Measurements from ENCODE around the gene CUX1. TPM values are rescaled to one million over a fixed set of nuclear protein-coding genes. Genes with fewer than 3 reads are reported as not detected.

CUX1 gene
- polyA plus RNA-seq, 1 donor = 38.3 TPM

DNA sequence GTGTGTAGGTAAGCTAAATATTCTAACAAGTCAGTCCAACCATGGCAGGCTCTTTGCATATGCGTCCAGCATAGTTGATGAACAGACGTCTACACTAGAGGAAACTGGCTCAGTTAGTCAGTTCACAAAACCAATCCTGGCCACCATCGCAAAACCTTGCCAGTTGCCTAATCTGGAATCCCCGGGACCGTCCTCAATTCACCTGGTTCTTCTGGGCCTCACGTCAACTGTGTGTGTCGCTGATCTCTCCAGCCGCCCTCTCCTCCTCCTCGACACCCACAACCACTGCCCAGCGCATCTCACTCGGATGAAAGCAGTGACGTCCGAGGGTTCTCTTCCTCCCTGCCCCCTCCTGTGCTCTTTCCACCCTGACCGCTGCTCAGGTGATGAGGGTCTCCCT is 251.4 kb downstream of the CUX1 start:
- no peak for DNase-seq (ENCODE audit: low read depth)

DNA sequence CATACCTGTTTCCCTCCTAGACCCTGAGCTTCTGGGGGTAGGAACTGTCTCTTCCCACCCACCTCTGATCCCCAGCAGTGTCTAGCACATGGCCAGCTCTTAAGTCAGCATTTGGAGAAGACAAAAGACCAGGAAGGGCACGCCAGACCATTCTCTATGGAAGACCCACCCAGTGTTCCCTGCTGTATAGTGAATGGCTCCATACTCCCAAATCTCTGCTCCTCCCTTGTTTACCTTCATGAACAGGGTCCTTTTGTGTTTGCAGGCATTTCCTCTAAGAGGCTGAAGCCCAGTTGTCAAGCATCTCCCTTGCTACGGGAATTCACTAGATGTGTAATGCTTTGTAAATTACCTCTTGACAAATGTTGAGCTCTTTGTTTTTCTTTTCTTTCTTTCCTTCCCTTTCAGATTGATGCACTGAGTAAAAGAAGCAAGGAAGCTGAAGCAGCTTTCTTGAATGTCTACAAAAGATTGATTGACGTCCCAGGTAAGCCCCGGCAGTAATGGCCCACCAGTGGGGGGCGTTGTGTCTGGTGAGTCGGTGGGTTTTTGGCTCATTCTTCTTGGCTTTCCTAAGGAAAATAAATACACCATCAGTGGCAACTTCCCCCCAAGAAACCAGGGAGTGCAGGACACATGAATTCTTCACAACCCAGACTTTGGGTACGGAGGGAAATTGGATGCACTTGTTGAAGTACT is 252.7 kb downstream of the CUX1 start:
- no peak for DNase-seq (ENCODE audit: low read depth)

DNA sequence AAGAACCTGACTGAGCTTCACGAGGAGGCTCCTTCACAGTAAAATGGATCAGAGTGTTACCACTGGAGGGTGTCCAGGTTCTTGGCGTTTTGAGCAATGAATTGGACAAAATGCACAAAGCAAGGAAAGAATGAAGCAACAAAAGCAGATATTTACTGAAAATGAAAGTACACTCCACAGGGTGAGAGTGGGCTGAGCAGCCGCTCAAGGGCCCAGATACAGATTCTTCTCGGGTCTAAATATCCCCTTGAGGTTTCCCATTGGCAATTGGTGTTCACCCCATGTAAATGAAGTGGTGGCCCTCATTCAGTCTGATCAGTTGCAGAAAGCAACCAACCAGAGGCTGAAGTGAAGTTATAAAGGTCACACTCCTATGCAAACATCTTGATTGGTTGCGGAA is 254.6 kb downstream of the CUX1 start:
- no peak for DNase-seq (ENCODE audit: low read depth)

DNA sequence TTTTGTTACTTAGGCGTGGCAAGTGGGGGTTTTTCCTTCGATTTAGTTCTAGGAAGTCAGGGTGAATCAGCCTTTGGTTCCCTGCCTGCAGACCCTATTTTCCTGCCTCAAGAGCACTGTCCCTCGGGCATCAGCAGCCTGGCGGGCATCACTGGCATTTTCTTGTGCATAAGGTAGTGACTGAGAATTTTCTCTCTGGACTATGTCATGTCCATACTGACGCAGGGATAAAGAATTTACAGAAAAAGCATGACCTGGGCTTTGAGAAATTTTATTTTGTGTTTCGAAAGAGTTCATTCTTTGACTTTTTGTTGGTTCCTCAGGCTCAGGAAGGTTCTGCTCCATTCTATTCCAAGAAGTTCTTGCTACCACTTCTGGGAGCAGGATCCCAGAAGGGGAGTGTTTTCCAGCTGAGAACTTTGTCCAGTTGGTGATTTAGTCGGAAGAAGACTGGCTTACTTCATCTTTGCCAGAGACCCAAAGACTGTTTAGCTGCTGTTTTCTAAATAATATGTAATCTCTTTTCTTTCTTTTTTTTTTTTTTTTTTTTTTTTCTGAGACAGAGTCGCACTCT is 255.3 kb downstream of the CUX1 start:
- no peak for DNase-seq (ENCODE audit: low read depth)

DNA sequence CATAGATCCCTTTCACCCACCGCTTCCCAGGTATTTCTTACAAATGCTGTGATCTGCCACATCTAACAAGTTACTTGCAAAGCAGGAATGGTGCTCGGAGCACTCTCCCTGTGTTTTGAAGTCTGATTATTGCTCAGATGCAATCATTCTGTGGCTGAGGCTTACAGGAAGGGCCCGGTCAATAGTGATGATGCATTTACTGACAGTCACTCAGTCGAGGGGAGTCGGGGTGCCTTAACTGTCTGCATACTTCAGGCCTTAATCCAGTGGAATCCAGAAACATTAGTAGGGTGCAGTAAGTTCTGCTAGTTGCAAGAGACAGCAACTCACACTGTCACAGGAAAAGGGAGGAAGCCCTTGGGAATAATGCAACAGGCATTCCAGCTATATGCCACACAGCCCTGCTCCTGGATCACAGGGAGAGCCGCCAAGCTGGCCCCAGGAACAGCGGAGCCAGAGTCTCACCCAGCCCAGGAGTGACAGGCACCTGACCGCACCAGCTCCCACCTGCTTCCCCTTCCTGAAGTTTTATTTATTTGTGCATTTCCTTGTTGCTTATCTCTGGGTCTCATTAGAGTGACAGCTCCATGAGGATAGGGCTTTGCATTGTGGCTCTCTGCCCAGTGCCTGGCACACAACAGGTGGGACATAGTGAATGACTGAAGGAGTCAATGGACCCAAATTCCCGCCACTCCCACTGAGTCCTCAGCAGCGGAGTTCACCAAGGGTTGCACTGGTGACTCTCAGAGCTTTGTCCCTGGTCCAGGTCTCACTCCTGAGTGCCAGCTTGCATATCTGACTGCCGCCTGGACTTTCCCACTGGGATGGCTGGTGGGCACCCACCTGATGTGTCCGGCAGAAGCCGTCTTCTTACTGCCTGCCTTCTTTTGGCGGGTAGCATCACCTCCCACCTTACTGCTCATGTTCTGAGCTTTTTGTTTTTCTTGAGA is 256.8 kb downstream of the CUX1 start:
- no peak for DNase-seq (ENCODE audit: low read depth)

DNA sequence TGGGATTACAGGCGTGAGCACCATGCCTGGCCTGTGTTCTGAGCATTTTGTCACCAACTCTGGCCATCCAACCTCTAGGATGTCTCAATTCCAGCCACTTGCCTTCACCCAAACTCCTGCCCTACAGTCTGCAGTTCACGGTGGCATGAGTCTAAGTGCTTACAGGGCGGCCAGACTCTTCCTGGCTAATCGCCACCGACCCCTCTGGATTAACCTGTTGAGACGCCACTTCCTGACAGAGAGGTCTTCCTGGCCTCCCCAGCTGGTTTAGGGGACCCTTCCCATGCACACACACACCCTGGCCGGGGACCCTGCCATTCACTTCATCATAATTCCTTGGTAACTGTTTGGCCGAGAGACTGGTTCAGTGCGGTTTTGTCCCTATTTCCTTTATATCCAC is 257.7 kb downstream of the CUX1 start:
- DNase-seq (ENCODE audit: low read depth) = no peak

DNA sequence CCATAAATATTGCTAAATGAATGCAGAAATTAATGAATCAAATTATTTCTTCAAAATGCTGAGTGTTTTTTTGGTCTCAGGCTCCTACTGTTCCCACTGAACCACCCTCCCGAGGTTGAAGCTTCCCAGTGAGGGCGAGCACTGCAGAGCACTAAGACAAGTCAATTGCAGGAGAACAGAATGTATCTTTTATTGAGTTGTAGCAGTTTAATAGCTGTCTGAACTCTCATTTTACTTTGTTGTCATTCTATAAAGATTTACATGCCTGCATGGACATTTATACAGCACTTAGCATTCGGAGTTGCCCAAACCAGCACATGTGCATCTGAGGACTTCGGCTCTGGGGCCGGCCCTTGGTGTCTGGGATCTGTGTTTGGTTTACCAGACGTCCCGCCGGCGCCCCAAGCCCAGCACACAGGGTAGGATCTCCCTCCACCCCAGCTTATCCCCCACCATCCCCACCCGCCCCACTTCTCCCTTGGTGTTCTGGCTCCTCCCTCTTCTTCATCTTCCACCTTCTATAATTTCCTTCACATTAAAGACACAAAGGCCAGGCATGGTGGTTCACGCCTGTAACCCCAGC is 258.2 kb downstream of the CUX1 start:
- no peak for DNase-seq (ENCODE audit: low read depth)

DNA sequence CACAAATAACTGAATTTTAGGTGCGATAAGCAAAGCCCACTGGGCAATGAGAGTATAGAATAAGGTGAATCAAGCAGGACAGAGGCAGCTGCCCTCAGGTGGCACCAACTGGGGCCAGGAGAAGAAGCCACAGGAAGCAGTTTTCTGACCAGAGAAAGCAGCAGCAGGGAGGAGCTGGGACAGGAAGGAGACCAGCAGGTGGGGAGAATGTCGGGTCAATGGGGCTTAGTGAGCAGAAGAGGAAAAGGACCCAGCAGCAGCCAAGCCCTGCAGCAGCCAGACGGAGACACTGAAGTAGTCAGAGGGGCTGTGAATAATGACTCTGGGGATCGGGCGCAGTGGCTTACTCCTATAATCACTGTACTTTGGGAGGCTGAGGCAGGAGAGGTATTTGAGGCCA is 259.7 kb downstream of the CUX1 start:
- DNase-seq (ENCODE audit: low read depth) = no peak

DNA sequence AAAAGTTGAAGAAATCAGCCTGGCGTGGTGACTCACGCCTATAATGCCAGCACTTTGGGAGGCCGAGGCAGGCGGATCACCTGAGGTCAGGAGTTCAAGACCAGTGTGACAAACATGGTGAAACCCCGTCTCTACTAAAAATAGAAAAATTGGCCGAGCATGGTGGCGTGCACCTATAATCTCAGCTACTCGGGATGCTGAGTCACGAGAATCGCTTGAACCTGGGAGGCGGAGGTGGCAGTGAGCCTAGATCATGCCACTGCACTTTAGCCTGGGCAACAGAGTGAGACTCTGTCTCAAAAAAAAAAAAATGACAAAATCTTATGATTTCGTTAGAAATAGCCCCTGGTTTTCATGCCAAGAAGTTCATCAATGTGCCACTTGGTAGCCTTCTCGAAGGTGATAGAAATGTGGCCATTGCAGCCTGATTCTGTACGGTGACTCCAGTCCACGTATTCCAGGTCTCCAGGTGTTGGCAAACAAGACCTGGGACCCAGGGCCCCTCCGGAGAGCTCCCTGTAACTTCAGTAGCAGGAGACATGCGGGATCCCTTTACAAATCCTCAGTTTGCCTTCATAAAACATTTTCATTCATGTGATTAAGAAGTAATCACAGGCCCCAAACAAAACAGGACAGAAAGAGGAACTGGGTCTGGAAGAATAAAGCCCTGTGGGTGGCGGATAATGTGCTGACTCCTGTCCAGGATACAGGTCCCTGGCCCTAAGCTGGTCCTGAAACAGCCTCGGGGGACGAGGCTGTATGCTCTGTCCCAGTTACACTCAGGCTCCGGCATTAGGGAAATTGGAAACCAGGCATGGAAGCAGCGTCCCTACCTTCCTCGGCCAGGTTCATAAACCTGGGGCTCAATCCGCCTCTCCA is 262.0 kb downstream of the CUX1 start:
- DNase-seq (ENCODE audit: low read depth) = no peak

DNA sequence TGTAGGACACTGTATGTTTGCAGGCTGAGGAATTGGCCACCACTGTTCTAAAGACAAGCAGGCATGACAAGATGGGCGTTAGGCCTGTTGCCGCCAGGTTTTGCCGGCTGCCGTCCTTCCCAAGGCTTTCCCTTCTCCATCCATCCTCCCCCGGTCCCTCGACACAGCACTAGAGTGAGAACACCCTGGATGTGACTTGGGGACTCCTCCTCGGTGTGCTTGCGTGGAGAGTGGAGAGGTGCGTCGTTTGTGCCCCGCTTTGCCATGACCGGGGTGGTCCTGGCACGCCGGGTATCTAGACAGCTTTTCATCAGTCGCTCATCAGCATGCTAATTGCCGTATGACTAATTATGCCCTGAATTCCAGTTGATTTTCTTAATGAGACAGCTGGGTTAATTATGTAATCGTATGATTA is 262.6 kb downstream of the CUX1 start:
- DNase-seq (ENCODE audit: low read depth) = no peak

DNA sequence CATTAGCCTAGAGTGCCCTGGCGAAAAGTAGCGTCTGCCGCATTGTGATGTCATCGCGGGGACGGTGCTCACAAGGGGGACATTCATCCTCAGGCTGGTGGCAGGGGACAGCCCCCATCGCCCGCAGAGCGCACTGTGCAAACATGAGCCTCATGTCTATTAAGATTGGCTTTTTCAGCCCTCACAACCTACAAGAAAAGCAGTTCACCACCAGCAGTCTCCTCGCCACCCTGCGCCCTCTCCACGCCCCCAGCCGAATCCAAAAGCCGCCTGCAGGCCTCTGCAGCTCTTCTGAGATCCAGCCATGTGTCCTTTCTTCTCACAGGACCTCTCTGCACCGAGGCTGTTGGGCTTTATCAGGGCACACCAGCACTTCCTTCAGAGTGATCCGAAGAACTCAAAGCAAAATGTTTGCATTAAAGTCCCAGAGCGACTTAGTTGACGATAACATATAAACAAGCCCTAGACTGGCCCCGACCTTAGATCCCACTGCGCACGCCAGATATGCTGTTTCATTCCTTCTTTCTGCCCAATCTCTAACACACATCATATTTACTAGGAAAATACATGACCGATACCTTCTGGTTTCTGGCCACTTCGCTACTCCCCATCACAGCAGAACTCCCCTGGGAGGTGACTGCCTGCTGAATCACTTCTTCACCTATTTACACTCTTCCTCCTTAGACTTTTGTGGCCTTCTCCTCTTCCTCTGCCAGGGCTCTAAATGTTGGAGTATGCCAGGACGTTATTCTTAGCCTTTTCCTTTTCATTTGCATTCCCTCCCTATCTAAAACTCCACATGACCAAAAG is 263.2 kb downstream of the CUX1 start:
- no peak for DNase-seq (ENCODE audit: low read depth)

DNA sequence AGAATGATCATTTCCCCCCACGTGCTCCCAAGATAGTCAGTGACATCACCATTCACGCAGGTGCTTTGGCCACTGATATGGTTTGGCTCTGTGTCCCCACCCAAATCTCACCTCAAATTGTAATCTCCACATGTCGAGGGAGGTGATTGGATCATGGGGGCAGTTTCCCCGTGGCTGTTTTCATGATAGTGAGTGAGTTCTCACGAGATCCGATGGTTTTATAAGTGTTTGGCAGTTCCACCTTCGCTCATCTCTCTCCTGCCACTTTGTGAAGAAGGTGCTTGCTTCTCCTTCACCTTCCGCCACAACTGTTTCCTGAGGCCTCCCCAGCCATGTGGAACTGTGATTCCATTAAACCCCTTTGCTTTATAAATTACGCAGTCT is 263.8 kb downstream of the CUX1 start:
- DNase-seq (ENCODE audit: low read depth) = no peak

DNA sequence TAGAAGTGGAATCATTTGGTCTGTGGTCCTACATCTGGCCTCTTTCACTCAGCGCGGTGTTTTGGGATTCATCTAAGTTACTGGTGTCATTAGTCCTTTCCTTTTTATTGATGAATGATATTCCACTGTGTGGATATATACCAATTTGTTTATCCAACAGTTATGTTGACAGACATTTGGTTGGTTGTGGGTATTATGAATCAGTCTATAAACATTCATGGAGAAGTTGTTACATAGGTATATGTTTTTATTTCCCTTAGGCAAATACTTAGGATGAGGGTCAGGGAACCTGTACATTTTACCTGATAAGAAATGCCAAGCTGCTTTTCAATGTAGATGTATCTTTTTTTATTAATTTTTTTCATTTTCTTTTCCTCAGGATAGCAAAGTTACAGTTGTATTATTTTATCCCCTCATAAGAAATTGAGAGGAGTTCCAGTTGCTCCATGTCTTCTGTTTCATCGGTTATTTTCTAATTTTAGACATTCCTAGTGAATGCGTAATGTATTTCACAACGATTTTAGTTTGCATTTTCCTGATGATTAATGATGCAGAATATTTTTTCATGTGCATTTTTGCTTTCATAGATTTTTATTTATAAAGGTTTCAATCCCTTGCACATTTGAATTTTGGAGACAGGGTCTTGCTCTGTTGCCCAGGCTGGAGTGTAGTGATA is 265.4 kb downstream of the CUX1 start:
- DNase-seq (ENCODE audit: low read depth) = no peak

DNA sequence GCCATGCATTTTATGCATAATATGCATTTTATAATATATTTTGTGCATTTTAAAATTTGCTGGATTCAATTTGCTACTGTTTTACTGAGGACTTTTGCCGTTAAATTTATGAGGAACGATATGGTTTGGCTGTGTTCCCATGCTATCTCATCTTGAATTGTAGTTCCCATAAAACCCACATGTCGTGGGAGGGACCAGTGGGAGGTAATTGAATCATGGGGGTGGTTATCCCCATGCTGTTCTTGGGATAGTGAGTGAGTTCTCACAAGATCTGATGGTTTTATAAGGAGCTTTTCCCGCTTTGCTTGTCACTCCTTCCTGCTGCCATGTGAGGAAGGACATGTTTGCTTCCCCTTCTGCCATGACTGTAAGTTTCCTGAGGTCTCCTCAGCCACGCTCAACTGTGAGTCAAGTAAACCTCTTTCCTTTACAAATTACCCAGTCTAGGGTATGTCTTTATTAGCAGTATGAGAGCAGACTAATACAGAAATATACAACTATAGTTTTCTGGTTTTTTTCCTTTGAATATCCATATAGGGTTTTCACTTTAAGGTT is 267.9 kb downstream of the CUX1 start:
- no peak for DNase-seq (ENCODE audit: low read depth)

DNA sequence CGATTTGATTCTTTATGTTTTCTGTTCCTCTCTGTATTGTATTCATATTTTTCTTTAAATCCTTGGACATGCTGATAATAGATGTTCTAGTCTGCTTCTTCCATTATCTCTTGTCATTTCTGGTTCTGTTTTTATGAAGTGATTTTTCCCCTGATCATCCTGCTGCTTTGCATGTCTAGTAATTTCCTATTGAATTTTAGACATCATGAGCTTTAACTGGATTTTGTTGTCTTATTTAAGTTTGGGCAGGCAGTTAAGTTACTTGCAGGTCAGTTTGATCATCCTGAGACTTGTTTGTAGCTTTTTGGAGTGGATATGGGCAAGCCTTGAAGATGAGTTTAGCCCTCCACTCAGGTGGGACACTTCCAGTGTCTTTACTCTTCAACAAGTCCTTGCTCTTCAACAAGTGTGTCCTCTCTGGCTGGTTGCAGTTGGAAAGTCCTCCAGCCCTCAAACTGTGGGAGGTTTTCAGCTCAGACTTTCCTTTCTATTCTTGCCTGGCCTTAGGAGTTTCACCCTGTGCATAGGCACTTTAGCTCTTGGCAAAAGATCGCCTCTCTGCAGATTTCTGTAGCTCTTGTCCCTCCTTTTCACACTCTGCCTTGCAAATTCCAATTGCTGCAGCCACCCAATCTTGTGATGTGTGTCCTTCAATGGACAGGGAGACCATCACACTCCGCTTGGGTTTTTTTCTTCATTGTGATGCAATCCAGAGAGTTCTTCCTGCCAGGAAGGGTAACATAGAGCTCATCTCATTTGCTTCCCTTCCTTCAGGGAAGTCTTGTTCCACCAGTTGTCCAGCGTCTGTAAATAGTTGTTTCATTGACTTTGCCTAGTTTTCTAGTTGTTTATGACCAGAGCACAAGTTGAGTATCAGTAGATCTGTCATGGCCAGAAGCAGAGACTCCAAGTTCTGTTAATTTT is 272.0 kb downstream of the CUX1 start:
- no peak for DNase-seq (ENCODE audit: low read depth)

DNA sequence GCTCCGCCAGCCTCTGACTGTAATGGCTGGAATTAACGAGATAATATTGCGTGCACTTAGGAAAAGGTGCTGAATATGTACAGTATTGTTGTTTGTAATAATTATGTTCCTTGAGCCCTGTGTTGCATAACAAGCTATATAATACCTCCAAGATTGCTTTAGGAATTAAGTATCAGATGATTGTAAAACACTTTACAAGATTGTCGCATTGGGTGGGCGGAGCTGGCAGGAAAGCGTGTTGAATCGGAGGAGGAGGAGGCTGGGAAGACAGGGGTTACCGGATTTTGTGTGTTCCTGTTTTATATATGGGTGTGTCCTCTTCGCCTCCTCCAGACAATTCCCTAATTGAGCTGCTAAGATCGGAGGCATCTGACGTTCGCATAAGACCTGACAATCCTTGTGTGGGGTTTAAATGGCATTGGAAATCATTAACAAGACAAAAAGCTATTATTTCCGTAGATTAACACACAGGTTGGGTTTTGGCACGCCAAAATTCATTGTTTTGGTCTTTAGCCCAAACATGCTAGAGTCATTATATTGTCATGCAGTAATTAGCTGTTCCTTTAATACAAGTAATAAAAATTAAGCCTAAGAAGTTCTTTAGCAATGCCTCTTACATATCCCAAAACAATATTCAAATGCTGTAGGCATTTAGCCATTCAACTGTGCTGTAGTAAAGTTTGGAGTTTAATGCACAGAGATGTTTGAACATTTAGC is 276.3 kb downstream of the CUX1 start:
- no peak for DNase-seq (ENCODE audit: low read depth)

DNA sequence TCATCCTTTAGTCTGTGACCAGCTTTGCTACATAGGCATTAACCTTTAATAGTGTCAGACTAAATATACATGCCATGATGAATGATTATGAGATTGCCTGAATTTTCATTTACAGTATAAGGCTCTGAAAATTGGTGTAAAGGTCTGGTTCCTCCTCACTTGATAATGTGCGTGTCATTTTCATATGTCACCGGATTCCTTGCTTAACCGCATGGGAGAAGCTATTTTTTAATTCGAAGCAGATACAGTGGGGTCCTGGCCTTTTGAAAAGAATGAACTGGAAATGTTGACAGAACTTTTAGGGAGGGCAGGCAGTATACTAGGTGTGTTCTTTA is 276.9 kb downstream of the CUX1 start:
- no peak for DNase-seq (ENCODE audit: low read depth)
